ENCODE data around the gene FGF6.
"Not testable (repeated sequence)": the region's sequence is repeated elsewhere in the genome, so short reads cannot be mapped to it uniquely, and the experiment has no call there.

Gene FGF6

DNA sequence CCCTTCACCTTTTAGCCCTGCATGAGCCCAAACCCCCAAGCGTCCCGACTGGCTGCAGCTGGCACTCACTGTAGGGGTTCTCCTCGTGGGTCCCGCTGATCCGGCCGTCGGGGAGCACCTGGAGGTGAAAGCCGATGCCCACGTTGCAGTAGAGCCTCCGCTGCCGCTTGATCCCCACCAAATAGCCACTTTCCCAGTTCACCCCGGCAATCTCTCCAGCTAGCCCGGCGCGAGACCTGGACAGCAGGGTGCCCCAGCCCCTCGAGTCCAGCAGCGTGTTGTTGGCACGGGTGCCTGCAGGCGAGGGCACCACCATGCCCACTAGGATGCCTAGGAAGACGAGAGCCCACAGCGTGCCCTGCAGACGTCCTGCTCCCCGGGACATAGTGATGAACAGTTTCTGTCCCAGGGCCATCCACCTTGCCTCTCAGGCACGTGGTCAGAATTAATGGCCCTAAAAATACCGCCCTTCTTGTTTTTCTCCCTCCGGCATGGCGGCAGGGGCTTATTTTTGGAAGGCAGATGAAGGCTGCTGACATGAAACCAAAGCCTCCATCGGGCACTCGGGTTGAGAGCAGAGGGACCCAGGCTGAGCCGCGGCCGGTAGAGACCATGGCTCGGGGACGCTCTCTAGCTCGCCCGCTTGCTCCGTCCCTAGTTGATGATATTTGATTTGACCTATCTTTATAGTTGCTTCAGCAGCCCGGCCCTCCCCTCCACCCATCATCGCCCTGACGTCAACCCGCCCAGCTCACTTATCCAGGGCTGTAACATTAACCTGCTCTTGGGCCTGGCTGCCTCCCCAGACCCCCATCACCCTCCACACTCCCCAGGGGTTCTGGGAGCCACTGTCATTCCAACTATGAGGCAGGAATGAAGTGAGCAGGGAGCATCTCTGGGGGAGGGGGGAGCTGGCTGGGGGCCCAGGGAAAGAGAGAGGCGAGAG is at the start of gene FGF6:
Gene FGF6, minus strand, starts transcription at position 660 of the 946 bp plus-strand sequence. Its CDS starts 245 bp downstream, at position 415.
- DNase-seq, result no peak

DNA sequence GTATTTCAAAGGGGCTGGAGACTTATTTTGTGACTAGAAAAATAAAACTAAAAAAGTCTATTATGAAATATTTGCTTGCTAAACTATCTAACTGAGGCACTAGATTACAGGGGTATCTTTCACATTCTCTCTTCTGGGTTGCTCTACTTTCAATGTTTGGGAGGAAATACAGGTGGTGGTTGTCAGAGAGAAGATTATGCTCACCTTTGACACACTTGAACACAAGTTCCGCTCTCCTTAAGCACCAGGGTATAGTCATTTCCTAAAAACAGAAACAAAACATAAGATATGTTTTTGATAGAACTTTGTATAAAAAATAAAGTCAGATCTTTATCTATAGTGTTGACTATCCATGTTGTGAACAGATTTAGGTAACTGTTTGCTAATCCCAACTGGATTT is 45.4 kb upstream of the FGF6 start:
- DNase-seq, result no peak

DNA sequence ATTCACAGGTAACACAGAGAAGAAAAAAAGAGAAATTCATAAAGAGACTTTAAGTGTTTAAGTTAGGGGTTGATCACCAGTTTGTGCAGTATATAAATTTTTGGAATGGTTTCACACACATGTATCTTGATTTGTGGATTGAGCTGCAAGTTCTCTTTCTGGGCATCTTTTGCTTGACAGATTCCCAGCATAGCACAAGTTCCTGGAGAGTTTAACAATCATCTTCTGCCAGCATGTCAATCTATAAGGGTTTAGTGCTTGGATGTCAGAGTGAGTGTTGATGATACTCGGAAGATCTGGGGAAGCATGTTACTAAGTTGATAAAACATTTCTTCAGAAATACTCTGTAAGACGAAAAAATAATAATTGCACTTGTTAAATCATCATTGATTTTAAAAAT is 43.9 kb upstream of the FGF6 start:
- DNase-seq, result no peak

DNA sequence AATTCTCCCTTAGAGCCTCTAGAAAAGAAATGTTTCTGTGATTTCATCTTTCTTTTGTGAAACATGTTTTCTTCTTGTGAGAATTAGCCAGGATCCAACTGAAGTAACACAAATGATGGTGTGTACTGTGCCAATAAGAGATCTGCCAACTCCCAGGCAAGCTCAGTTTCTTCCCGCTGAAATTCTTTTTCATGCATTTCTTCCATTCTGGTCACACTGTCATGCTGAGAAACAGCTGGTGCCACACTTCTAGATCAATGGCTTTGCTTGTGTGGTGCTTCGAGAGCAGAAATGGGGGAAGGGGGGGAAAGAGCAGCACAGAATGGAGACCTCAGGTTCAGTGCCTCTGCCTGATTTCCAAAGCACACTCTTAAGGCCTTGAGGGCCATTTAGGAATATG is 41.4 kb upstream of the FGF6 start:
- DNase-seq, result no peak

DNA sequence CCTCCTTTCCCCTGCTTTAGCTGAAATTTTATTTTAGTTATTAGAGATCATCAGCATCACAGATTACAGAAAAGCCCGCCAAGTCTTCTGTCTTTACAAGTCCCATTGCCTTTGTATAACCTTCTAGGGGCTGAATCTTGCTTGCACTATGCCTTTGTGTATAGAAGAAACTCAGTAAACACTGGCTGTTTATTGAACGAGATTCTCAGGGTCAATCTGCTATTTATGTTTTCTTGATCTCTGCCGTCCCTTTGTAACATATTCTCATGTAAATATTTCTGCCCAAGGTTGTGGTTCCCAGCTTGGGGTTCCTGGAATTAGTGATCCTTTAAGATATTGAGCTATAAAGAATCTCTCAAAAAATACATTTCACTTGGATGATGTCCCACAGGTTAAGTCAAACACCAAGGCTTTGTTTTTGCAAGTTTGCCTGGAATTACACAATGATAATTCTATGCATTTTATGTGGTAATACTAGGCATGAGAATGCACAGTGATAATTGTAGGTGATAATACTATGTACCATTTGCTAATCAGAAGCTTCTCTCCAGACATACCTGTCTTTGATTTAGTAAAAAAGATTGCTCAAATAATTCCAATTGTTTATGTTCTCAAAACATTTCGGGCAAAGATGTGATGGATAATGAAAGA is 40.6 kb upstream of the FGF6 start:
- no peak for DNase-seq

- peak in 1 of 2 experiments; percentile 8 for DNase-seq
Measured at GRCh38 chr12:4483885-4484823, 38.5 kb upstream of the FGF6 start.

GRCh38 chr12:4482936-4483335 is 37.3 kb upstream of the FGF6 start:
- DNase-seq, result no peak

GRCh38 chr12:4478933-4479332 is 33.3 kb upstream of the FGF6 start:
- no peak for DNase-seq

DNA sequence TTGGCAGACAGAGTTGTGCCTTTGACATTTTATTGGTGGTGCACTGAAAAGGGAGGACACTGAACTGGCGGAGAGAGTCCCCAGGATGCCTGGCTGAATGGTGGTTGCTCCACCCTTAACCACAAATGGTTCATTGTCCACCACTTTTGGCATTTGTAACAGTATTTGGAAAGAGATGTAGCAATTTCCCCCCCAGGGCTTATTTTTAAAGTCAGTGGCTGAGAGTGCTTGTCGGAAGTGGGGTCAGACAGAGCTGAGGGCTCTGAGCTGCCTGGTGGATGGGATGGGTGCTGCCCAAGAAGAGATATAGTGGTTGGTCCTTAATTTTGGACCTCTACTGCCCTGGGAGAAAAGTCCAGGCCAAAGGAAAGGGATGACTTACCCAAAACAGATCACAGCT is 31.5 kb upstream of the FGF6 start:
- no peak for DNase-seq

- DNase-seq, result no peak
Measured at GRCh38 chr12:4472046-4472445, 26.4 kb upstream of the FGF6 start.

DNA sequence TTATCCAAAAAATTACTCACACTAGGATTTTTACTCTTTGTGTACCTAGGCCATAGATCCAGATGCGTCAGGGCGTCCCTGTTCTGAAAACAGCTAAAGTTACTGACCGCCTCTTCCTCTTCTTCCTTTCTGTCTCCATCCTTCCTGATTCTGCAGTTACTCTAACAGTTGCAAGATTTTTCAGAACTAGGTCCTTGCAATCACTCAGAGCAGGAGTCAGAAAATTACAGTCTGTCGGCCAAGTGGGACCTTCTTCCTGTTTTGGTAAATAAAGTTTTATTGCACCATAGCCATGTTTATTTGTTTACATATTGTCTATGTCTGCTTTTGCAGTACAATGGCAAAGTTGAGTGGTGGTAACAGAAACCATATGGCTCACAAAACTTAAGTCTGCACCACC is 25.6 kb upstream of the FGF6 start:
- DNase-seq, result no peak

- DNase-seq, result no peak
Measured at GRCh38 chr12:4468994-4469393, 23.4 kb upstream of the FGF6 start.

GRCh38 chr12:4460761-4461160 is 15.1 kb upstream of the FGF6 start:
- DNase-seq, result no peak

GRCh38 chr12:4455849-4456248 is 10.2 kb upstream of the FGF6 start:
- not testable (repeated sequence) for DNase-seq

- no peak for DNase-seq
Measured at GRCh38 chr12:4454315-4454860, 8.8 kb upstream of the FGF6 start.

GRCh38 chr12:4451694-4452093 is 6.1 kb upstream of the FGF6 start:
- DNase-seq, result no peak

DNA sequence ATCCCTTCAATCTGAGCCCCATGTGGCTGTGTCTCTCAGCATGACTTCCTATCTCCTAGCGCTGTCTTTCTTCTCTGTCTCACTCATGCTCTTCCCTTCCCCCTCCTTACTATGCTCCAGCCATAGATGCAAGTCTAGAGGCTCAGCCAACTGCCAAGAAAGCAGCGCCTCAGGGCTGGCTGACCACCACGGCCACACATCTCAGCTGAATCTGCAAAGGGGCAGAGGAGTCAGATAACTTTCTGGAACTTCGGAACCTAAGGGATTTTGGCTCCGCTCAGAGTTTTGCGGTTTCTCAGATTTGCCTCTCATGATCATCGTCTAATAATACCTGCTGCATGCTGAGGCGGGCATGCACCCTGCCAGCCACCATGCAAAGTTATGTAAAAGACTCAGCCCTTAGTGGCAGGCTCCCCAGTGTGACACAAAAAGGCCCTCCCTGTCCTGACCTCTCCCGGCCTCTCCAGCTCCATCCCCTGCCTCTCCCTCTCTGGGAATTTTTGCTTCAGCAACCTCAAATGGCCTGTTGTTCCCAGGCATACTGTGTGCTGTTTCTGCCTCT is 5.0 kb upstream of the FGF6 start:
- no peak for DNase-seq

DNA sequence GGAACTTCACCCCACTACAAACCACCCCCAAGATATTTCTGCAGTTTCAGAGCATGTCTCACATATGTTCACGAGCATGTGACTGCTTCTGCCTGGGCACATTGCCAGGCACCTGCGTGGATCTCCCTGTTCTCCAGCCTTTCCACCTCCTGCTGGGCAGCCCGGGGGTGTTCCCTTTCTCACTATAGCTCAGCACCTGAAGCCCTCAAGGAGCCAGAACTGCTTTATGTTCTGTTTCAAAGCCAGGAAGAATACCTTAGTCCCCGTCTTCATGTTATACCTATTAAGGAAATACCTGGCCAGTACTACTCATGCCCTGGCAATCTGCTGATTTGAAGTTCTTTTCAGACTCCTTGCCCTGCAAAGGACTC is 4.2 kb upstream of the FGF6 start:
- peak in 1 of 2 experiments; percentile 58 for DNase-seq

GRCh38 chr12:4448943-4449850 is 3.6 kb upstream of the FGF6 start:
- no peak for DNase-seq

- DNase-seq, result no peak
Measured at GRCh38 chr12:4448371-4448940, 2.8 kb upstream of the FGF6 start.

DNA sequence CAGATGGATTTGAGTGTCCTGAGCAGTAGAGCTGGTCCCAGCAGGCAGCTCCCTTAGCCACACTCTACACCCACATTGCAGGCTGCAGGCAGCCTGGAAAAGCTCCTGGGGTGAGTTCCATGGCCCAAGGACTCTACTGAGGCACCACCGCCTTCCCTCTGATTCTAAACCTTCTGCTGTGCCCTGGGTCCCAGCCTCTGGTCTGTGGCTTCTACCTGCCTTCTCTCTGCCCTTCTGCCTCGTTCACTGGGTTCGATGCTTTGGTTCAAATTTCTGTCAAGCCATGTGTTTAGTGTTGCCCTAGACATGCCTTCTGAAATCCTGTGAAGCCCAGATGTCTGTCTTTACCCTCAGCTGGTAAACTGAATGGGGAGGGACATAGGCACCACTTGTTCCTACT is 1.5 kb upstream of the FGF6 start:
- no peak for DNase-seq

All from NCI-H524 (cell line).